HepG2 (cell line): ENCODE results near the gene PLBD2. TPM values are rescaled to one million over a fixed set of nuclear protein-coding genes. Genes with fewer than 3 reads are reported as not detected.

Experiments
- ATAC-seq: fragments of 200-7000 bp; cut with Tn5 transposase; 3 replicates; pipeline ENCODE4 v1.9.1; 2020; ENCODE audit warnings: mild to moderate bottlenecking, moderate library complexity
- BruUV-seq: library from RNA; stranded (reverse); fragments of 400-500 nt; replicated peaks from 2 replicates; lab custom pipeline; 2021; lab: Mats Ljungman, UMichigan
- CTCF ChIA-PET: fragments of 300-600 bp; formaldehyde crosslinking; extraction: SDS; loops from one replicate; lab custom pipeline; 2021; ENCODE audit warnings: low total read pairs, inconsistent platforms, low intra/inter-chr PET ratio; lab: Yijun Ruan, JAX
- POLR2A ChIA-PET: fragments of 350-600 bp; sonication (Branson Sonifier 250); formaldehyde crosslinking; loops from one replicate; lab custom pipeline; 2020; ENCODE audit warnings: antibody characterized with exemption, inconsistent platforms; lab: Yijun Ruan, JAX
- DNase-seq: peaks from one replicate; pipeline ENCODE4 v3.0.0-alpha.2; 2015; ENCODE audit warnings: low spot score
- FAIRE-seq: peaks from 3 replicates; lab custom pipeline; 2011; peaks lifted over from hg19 to GRCh38; lab: Jason Lieb, UNC
- H2AFZ ChIP-seq: one replicate; pipeline ENCODE4 v1.6.1; 2011; ENCODE audit warnings: low read length, inconsistent platforms
- H3K27ac ChIP-seq: fragments of 300-600 bp; 3 replicates; pipeline ENCODE4 v1.8.0; 2011; ENCODE audit warnings: mixed run types, mild to moderate bottlenecking, mixed read lengths, low read length, inconsistent platforms; ENCODE audit not compliant: insufficient read depth; ENCODE audit errors: extremely low read length
- H3K27me3 ChIP-seq, 2 experiments: fragments of 200-600 bp in 1 of 2; 2 replicates in 1 of 2; 3 replicates in 1 of 2; pipeline versions ENCODE4 v1.6.0 to v1.8.0; 2011; ENCODE audit warnings: low read length in 2 of 2, mild to moderate bottlenecking in 2 of 2, moderate library complexity in 2 of 2, inconsistent platforms in 1 of 2; ENCODE audit not compliant: insufficient read depth in 2 of 2, control insufficient read depth in 1 of 2
- H3K36me3 ChIP-seq, 2 experiments: fragments of 200-600 bp in 1 of 2; replicated peaks in 1 of 2; 2 replicates in 1 of 2; 3 replicates in 1 of 2; pipeline versions ENCODE4 v1.5.1 to v1.8.0; 2011; ENCODE audit warnings: low read length in 2 of 2, inconsistent platforms in 1 of 2; ENCODE audit not compliant: insufficient read depth in 2 of 2, control insufficient read depth in 1 of 2
- H3K4me1 ChIP-seq: 2 replicates; pipeline ENCODE4 v1.5.1; 2012; ENCODE audit warnings: low read length, inconsistent platforms; ENCODE audit not compliant: insufficient read depth
- H3K4me2 ChIP-seq: 2 replicates; pipeline ENCODE4 v1.6.0; 2011; ENCODE audit warnings: low read depth, low read length, inconsistent platforms
- H3K4me3 ChIP-seq, 3 experiments: fragments of 200-600 bp in 1 of 3; sonication (generic), shearing (Covaris generic) in 1 of 3; replicated peaks in 1 of 3; 2 replicates each; pipeline ENCODE4 v1.5.1; 2011 to 2016; ENCODE audit warnings: low read length in 3 of 3, inconsistent platforms in 2 of 3, low read depth in 2 of 3, mild to moderate bottlenecking in 2 of 3, control low read depth in 1 of 3, mixed read lengths in 1 of 3; ENCODE audit not compliant: insufficient read depth in 1 of 3
- H3K79me2 ChIP-seq: one replicate; pipeline ENCODE4 v1.6.1; 2011; ENCODE audit warnings: low read length, inconsistent platforms; ENCODE audit not compliant: insufficient read depth
- H3K9ac ChIP-seq: 2 replicates; pipeline ENCODE4 v1.6.0; 2011; ENCODE audit warnings: mild to moderate bottlenecking, low read depth, low read length, inconsistent platforms; ENCODE audit not compliant: insufficient read depth
- H3K9me3 ChIP-seq: 2 replicates; pipeline ENCODE4 v1.5.1; 2012; ENCODE audit warnings: mild to moderate bottlenecking, low read length
- H4K20me1 ChIP-seq: 2 replicates; pipeline ENCODE4 v1.6.0; 2011; ENCODE audit warnings: inconsistent platforms, mild to moderate bottlenecking, low read length, moderate library complexity; ENCODE audit not compliant: insufficient read depth
- KDM1A ChIP-seq: IDR thresholded peaks from 2 replicates; pipeline ENCODE4 v1.6.1; 2016; ENCODE audit warnings: missing compliant biosample characterization
- MED8 ChIP-seq: sonication (generic); formaldehyde crosslinking; IDR thresholded peaks from 2 replicates; pipeline ENCODE4 v1.8.1; 2023; ENCODE audit warnings: mild to moderate bottlenecking, missing genetic modification reagents; ENCODE audit not compliant: insufficient replicate concordance
- NFKB2 ChIP-seq: sonication (generic); formaldehyde crosslinking; IDR thresholded peaks from 2 replicates; pipeline ENCODE4 v1.4.0; 2020; ENCODE audit warnings: missing genetic modification reagents, borderline replicate concordance
- SNAPC2 ChIP-seq: sonication (generic); formaldehyde crosslinking; IDR thresholded peaks from 2 replicates; pipeline ENCODE4 v1.8.1; 2022; ENCODE audit warnings: mild to moderate bottlenecking, missing genetic modification reagents
- ZKSCAN8 ChIP-seq: IDR thresholded peaks from 2 replicates; pipeline ENCODE4 v1.6.1; 2016; ENCODE audit warnings: borderline replicate concordance, missing genetic modification reagents, missing compliant biosample characterization
- ZMYM3 ChIP-seq: sonication (generic); formaldehyde crosslinking; IDR thresholded peaks from 2 replicates; pipeline ENCODE4 v1.5.1; 2020; ENCODE audit warnings: mild to moderate bottlenecking, missing genetic modification reagents
- ZNF460 ChIP-seq: sonication (generic); formaldehyde crosslinking; IDR thresholded peaks from 2 replicates; pipeline ENCODE4 v1.5.1; 2020; ENCODE audit warnings: missing genetic modification reagents, mild to moderate bottlenecking, borderline replicate concordance
- ZNF510 ChIP-seq: sonication (generic); formaldehyde crosslinking; IDR thresholded peaks from 2 replicates; pipeline ENCODE4 v1.4.0; 2020; ENCODE audit warnings: low read depth, mild to moderate bottlenecking, missing genetic modification reagents
- ZNF629 ChIP-seq: sonication (generic); formaldehyde crosslinking; conservative IDR thresholded peaks from 2 replicates; pipeline ENCODE4 v1.5.0; 2020; ENCODE audit warnings: missing genetic modification reagents
- WGBS: methylation state at CpG from one replicate; pipeline ENCODE4 v1.1.6; 2017; ENCODE audit warnings: low lambda C conversion rate; 5-methylcytosine and 5-hydroxymethylcytosine counted together
- in situ Hi-C: cut with HindIII; loops from 2 replicates; pipeline ENCODE4 v1.10.0; 2017; ENCODE audit warnings: low pct_unique_long_range_greater_than_20kb; ENCODE audit not compliant: extremely low pct_ligation_motif_present
- intact Hi-C: fragments of 100-400 bp; cut with micrococcal nuclease; formaldehyde crosslinking; loops from one replicate; pipeline ENCODE4 v1.10.0; 2022; ENCODE audit not compliant: unreplicated experiment
- polyA plus RNA-seq, 8 experiments: library from polyadenylated mRNA; depleted of rRNA in 3 of 8; stranded (reverse) in 7 of 8; unstranded in 1 of 8; fragments of >200 nt; fragmentation: Illumina TruSeq in 4 of 8; extraction: Trizol in 4 of 8; gene quantifications; 2 replicates each; pipeline versions ENCODE4 v1.2.1 to v1.2.3, GENCODE V29; 2011 to 2016; ENCODE audit warnings: low read depth in 4 of 8, missing spikeins in 1 of 8, mixed read lengths in 1 of 8; ENCODE audit not compliant: insufficient read depth in 1 of 8
- total RNA-seq, 5 experiments: library from RNA; depleted of rRNA; stranded (reverse); fragments of >200 nt; fragmentation: Illumina TruSeq; extraction: Trizol; gene quantifications; 2 replicates each; pipeline ENCODE4 v1.2.3, GENCODE V29; 2016; ENCODE audit warnings: low read depth in 1 of 5
- TF ChIP-seq, protein P1 (sequence below): sonication (generic); formaldehyde crosslinking; IDR thresholded peaks from 2 replicates; pipeline ENCODE4 v1.4.0; 2020; ENCODE audit warnings: low read depth, missing genetic modification reagents
- TF ChIP-seq, protein P2 (sequence below): sonication (generic); formaldehyde crosslinking; IDR thresholded peaks from 2 replicates; pipeline ENCODE4 v1.5.0; 2020; ENCODE audit warnings: missing genetic modification reagents
- TF ChIP-seq, protein P3 (sequence below): sonication (generic); formaldehyde crosslinking; IDR thresholded peaks from 2 replicates; pipeline ENCODE4 v1.8.1; 2023; ENCODE audit warnings: mild to moderate bottlenecking, missing genetic modification reagents, borderline replicate concordance

Gene PLBD2
- total and polyA plus RNA-seq, 2 of the 13 experiments (the other 11 are each of a cell fraction or from before 2014, with no cell fraction given): 6.7 to 8.5 TPM

GRCh38 chr12:113333418-113333750 lies 25.0 kb upstream of the PLBD2 start:
- H3K9ac ChIP-seq: no peak overlapping the region
- H3K9me3 ChIP-seq: no peaks in the 10 kb centered on the region
- CTCF ChIA-PET: no interaction called here
- ATAC-seq (no peak), FAIRE-seq (no peak), DNase-seq (no peak)
- no peak overlapping the region for H3K4me3 ChIP-seq
- 0 out of 5 replicates have a peak, but pooled peaks cover 0 to 1% of the 10 kb centered on the region in 2 experiments for H3K27me3 ChIP-seq
- TF ChIP-seq MED8 (no peak), ZNF629 (peak; percentile 62; the same call in 1 of the 2 replicates)
- POLR2A ChIA-PET: no interaction called here
- in situ Hi-C loops (no loop called here), intact Hi-C loops (no loop called here)
- no peaks in the 10 kb centered on the region for H4K20me1 ChIP-seq
- H3K27ac ChIP-seq: no peak overlapping the region
- no peaks in the 10 kb centered on the region for H3K36me3 ChIP-seq
- no peak overlapping the region for H3K4me2 ChIP-seq
- BruUV-seq: no TSS peak
- 93% methylated on average over 5 of the region's 5 CpGs for whole genome bisulfite sequencing
- no peak overlapping the region for H2AFZ ChIP-seq
- H3K4me1 ChIP-seq: peaks cover 22% of the 10 kb centered on the region
- no peaks in the 10 kb centered on the region for H3K79me2 ChIP-seq

DNA sequence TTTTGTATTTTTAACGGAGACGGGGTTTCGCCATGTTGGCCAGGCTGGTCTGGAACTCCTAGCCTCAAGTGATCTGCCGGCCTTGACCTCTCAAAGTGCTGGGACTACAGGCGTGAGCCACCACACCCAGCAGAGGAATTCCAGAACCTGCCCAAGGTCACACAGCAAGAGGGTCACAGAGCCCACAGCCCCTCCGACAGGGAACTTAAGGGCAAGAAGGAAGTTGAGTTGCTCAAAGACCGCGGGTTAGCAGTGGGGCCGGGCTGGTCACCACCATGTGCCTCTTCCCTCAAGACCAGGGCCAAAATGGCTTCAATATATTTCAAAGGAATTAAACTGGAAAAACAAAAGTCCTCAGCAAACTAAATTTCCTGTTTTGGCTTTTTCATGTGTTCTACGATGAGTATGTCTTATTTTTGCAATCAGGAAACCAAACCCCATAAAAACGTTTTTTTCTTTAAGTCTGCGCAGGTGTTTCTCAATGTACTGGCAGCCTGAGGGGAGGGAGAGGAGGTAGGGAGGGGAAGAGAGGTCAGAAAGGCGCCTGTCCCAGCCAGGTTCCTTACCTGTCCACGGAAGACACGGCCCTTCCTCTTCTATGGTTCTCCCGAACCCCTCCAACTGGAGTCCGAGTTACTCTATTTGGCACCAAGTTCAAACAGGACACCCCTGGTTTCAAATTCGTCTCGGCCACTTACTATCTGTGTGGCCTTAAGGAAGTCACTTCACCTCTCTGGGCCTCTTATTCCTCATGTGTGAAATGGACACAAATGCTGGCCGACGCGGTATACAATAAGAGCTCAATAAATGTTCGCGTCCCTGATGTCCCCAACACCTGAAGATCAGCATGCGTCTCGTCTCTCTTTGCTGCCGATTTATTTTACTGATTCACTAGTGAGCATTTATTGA lies 24.3 kb upstream of the PLBD2 start:
- DNase-seq (no peak), ATAC-seq (no peak), FAIRE-seq (no peak)
- no peaks in the 10 kb centered on the region for H4K20me1 ChIP-seq
- TSS peak; percentile 88 for BruUV-seq
- no peak overlapping the region for H3K27ac ChIP-seq
- intact Hi-C loops (no loop called here), in situ Hi-C loops (no loop called here)
- ChIA-PET CTCF (no interaction called here), POLR2A (interaction anchor here (1.0 to 1.4 kb wide), 6 partner anchors 12 to 149 kb away, joined by 3 to 14 read pairs (median 6); partner anchors contain the start of genes DDX54, PLBD2, RITA1 and SDSL)
- H3K79me2 ChIP-seq: no peaks in the 10 kb centered on the region
- peak overlapping the region; percentile 46 to 71 (median 55) for H3K4me3 ChIP-seq
- WGBS: 48% methylated on average over 27 of the region's 27 CpGs
- no peak overlapping the region for H2AFZ ChIP-seq
- peak overlapping the region; percentile 98 for H3K4me2 ChIP-seq
- H3K36me3 ChIP-seq: no peaks in the 10 kb centered on the region
- 0 out of 5 replicates have a peak, but pooled peaks cover 0 to 1% of the 10 kb centered on the region in 2 experiments for H3K27me3 ChIP-seq
- peak overlapping the region; percentile 72 for H3K9ac ChIP-seq
- no peaks in the 10 kb centered on the region for H3K9me3 ChIP-seq
- peaks cover 22% of the 10 kb centered on the region for H3K4me1 ChIP-seq
- 0 out of 2 replicates have a peak, but pooled peaks have one; percentile 28 for TF ChIP-seq SNAPC2 (CRISPR knock-in tag)
- TF ChIP-seq ZKSCAN8 (CRISPR knock-in tag): peak; percentile 100
- no peak for TF ChIP-seq NFKB2 (CRISPR knock-in tag)
- TF ChIP-seq KDM1A: 0 out of 2 replicates have a peak, but pooled peaks have one; percentile 52
- TF ChIP-seq, protein P1, sequence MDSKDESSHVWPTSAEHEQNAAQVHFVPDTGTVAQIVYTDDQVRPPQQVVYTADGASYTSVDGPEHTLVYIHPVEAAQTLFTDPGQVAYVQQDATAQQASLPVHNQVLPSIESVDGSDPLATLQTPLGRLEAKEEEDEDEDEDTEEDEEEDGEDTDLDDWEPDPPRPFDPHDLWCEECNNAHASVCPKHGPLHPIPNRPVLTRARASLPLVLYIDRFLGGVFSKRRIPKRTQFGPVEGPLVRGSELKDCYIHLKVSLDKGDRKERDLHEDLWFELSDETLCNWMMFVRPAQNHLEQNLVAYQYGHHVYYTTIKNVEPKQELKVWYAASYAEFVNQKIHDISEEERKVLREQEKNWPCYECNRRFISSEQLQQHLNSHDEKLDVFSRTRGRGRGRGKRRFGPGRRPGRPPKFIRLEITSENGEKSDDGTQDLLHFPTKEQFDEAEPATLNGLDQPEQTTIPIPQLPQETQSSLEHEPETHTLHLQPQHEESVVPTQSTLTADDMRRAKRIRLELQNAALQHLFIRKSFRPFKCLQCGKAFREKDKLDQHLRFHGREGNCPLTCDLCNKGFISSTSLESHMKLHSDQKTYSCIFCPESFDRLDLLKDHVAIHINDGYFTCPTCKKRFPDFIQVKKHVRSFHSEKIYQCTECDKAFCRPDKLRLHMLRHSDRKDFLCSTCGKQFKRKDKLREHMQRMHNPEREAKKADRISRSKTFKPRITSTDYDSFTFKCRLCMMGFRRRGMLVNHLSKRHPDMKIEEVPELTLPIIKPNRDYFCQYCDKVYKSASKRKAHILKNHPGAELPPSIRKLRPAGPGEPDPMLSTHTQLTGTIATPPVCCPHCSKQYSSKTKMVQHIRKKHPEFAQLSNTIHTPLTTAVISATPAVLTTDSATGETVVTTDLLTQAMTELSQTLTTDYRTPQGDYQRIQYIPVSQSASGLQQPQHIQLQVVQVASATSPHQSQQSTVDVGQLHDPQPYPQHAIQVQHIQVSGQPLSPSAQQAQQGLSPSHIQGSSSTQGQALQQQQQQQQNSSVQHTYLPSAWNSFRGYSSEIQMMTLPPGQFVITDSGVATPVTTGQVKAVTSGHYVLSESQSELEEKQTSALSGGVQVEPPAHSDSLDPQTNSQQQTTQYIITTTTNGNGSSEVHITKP: peak; percentile 30; the same call in 1 of the 2 replicates
- 0 out of 2 replicates have a peak, but pooled peaks have one; percentile 8 for TF ChIP-seq ZNF510 (CRISPR knock-in tag)
- TF ChIP-seq, protein P2, sequence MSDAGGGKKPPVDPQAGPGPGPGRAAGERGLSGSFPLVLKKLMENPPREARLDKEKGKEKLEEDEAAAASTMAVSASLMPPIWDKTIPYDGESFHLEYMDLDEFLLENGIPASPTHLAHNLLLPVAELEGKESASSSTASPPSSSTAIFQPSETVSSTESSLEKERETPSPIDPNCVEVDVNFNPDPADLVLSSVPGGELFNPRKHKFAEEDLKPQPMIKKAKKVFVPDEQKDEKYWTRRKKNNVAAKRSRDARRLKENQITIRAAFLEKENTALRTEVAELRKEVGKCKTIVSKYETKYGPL (CRISPR knock-in tag): no peak
- TF ChIP-seq, protein P3, sequence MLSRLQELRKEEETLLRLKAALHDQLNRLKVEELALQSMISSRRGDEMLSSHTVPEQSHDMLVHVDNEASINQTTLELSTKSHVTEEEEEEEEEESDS: 0 out of 2 replicates have a peak, but pooled peaks have one; percentile 20
- TF ChIP-seq ZNF460: peak; percentile 31; the same call in 1 of the 2 replicates
- 0 out of 2 replicates have a peak, but pooled peaks have one; percentile 59 for TF ChIP-seq ZMYM3 (CRISPR knock-in tag)
